Hepatocyte (in vitro differentiated cells): Measurements from ENCODE around the gene MEOX1. TPM values are rescaled to one million over a fixed set of nuclear protein-coding genes. Genes with fewer than 3 reads are reported as not detected.

Experiments used
- DNase-seq: peaks from one replicate; pipeline ENCODE4 v3.0.0-alpha.2; 2016; ENCODE audit warnings: low spot score
- H2AFZ ChIP-seq: fragments of 200-600 bp; sonication (generic); 2 replicates; pipeline ENCODE4 v1.6.0; 2016; ENCODE audit warnings: antibody characterized with exemption, mild to moderate bottlenecking
- H3K27ac ChIP-seq: fragments of 200-600 bp; sonication (generic); 2 replicates; pipeline ENCODE4 v1.5.1; 2016; ENCODE audit warnings: mild to moderate bottlenecking
- H3K27me3 ChIP-seq: fragments of 200-600 bp; sonication (generic); 2 replicates; pipeline ENCODE4 v1.6.1; 2016
- H3K36me3 ChIP-seq: fragments of 200-600 bp; sonication (generic); replicated peaks from 2 replicates; pipeline ENCODE4 v1.5.1; 2016; ENCODE audit warnings: low read depth; ENCODE audit not compliant: insufficient read depth
- H3K4me1 ChIP-seq: fragments of 200-600 bp; sonication (generic); 2 replicates; pipeline ENCODE4 v1.5.1; 2016; ENCODE audit warnings: mild to moderate bottlenecking, moderate library complexity; ENCODE audit not compliant: insufficient read depth
- H3K4me2 ChIP-seq: fragments of 200-600 bp; sonication (generic); 2 replicates; pipeline ENCODE4 v1.6.0; 2016
- H3K4me3 ChIP-seq: fragments of 200-600 bp; sonication (generic); 2 replicates; pipeline ENCODE4 v1.5.1; 2016; ENCODE audit warnings: mild to moderate bottlenecking
- H3K79me2 ChIP-seq: fragments of 200-600 bp; sonication (generic); 2 replicates; pipeline ENCODE4 v1.6.0; 2017; ENCODE audit warnings: mild to moderate bottlenecking
- H3K9me2 ChIP-seq: fragments of 200-600 bp; sonication (generic); replicated peaks from 2 replicates; pipeline ENCODE4 v1.6.0; 2017; ENCODE audit warnings: mild to moderate bottlenecking; ENCODE audit not compliant: insufficient read depth
- H3K9me3 ChIP-seq: fragments of 200-600 bp; sonication (generic); 2 replicates; pipeline ENCODE4 v1.5.1; 2016; ENCODE audit warnings: low read depth, mild to moderate bottlenecking
- H4K20me1 ChIP-seq: fragments of 200-600 bp; sonication (generic); 2 replicates; pipeline ENCODE4 v1.6.0; 2016; ENCODE audit warnings: mild to moderate bottlenecking; ENCODE audit not compliant: insufficient read depth, poor library complexity, severe bottlenecking
- EZH2 ChIP-seq: fragments of 200-600 bp; sonication (generic); IDR thresholded peaks from 2 replicates; pipeline ENCODE4 v1.6.1; 2016; ENCODE audit warnings: antibody characterized with exemption, mild to moderate bottlenecking, borderline replicate concordance
- EZH2phosphoT487 ChIP-seq: fragments of 200-600 bp; sonication (generic); IDR thresholded peaks from one replicate; pipeline ENCODE4 v1.6.1; 2018; ENCODE audit warnings: antibody characterized with exemption, mild to moderate bottlenecking, low read depth, moderate library complexity; ENCODE audit not compliant: unreplicated experiment, severe bottlenecking
- WGBS: methylation state at CpG from one replicate; pipeline ENCODE4 v1.1.6; 2016; ENCODE audit warnings: low lambda C conversion rate; ENCODE audit errors: missing lambda C conversion rate; 5-methylcytosine and 5-hydroxymethylcytosine counted together
- polyA plus RNA-seq: library from polyadenylated mRNA; unstranded; fragments of >200 nt; fragmentation: Nextera tagmentation; extraction: Ambion mirVana; gene quantifications from 2 replicates; pipeline ENCODE4 v1.2.1, GENCODE V29; 2016
- total RNA-seq: library from RNA; depleted of rRNA; stranded (reverse); fragments of >200 nt; gene quantifications from 2 replicates; pipeline ENCODE4 v1.2.3, GENCODE V29; 2014
- TF ChIP-seq, protein P1 (sequence below): fragments of 200-600 bp; sonication (generic); IDR thresholded peaks from 2 replicates; pipeline ENCODE4 v1.5.1; 2016; ENCODE audit warnings: antibody characterized with exemption, mild to moderate bottlenecking; ENCODE audit not compliant: poor library complexity

Gene MEOX1
- total and polyA plus RNA-seq, 2 experiments from 2014 or later: 0.33 to 0.90 TPM

DNA sequence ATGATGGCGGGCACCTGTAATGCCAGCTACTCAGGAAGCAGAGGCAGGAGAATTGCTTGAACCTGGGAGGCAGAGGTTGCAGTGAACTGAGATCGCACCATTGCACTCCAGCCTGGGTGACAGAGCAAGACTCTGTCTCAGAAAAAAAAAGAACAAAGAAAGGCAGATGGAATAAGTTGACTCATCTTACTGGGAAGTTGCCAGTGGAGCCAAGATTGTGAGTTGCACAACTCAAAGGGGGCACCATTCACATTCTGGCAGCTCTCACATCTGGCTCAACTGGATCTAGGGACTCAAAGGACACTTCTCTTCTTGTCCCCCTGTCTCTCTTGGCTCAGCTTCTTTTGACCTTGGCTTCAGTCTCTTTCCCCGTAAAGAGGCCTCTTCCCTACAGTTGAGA, 61.9 kb downstream of the MEOX1 start:
- Histone ChIP-seq H3K36me3 (no peaks in the 10 kb centered on the region), H3K27ac (no peak overlapping the region), H2AFZ (no peak overlapping the region), H3K4me2 (no peak overlapping the region), H3K79me2 (no peaks in the 10 kb centered on the region), H3K4me3 (no peak overlapping the region), H4K20me1 (no peaks in the 10 kb centered on the region), H3K4me1 (peaks cover 8% of the 10 kb centered on the region), H3K27me3 (no peaks in the 10 kb centered on the region), H3K9me3 (no peaks in the 10 kb centered on the region), H3K9me2 (no peaks in the 10 kb centered on the region)
- WGBS: 93% methylated on average over 3 of the region's 3 CpGs
- DNase-seq: peak; percentile 60
- TF ChIP-seq EZH2: no peak
- TF ChIP-seq, protein P1, sequence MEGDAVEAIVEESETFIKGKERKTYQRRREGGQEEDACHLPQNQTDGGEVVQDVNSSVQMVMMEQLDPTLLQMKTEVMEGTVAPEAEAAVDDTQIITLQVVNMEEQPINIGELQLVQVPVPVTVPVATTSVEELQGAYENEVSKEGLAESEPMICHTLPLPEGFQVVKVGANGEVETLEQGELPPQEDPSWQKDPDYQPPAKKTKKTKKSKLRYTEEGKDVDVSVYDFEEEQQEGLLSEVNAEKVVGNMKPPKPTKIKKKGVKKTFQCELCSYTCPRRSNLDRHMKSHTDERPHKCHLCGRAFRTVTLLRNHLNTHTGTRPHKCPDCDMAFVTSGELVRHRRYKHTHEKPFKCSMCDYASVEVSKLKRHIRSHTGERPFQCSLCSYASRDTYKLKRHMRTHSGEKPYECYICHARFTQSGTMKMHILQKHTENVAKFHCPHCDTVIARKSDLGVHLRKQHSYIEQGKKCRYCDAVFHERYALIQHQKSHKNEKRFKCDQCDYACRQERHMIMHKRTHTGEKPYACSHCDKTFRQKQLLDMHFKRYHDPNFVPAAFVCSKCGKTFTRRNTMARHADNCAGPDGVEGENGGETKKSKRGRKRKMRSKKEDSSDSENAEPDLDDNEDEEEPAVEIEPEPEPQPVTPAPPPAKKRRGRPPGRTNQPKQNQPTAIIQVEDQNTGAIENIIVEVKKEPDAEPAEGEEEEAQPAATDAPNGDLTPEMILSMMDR: no peak
- TF ChIP-seq EZH2phosphoT487: no peak

DNA sequence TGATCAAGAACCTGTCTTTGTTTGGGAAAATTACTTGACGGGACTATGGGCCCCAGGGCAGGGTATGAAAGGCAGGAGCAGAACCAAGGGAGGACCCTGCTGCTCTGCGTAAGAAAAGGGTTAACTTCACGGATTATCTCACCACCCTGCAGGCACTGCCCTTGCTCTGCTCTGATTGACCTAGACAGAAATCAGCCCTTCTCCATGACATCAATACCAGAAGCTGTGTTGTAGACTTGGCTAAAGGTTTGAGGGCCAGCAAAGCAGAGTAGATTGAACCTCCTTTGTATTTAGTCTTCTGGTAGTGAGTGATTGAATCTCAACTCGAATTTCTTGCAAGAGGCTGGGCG, 62.7 kb downstream of the MEOX1 start:
- H3K4me2 ChIP-seq: no peak overlapping the region
- H2AFZ ChIP-seq: no peak overlapping the region
- TF ChIP-seq EZH2 (no peak), EZH2phosphoT487 (no peak)
- TF ChIP-seq, protein P1: no peak
- WGBS: 55% methylated on average over 5 of the region's 5 CpGs
- no peaks in the 10 kb centered on the region for H3K27me3 ChIP-seq
- H3K79me2 ChIP-seq: no peaks in the 10 kb centered on the region
- no peaks in the 10 kb centered on the region for H3K9me3 ChIP-seq
- no peak for DNase-seq
- no peak overlapping the region for H3K4me3 ChIP-seq
- no peaks in the 10 kb centered on the region for H3K36me3 ChIP-seq
- H3K27ac ChIP-seq: no peak overlapping the region
- no peaks in the 10 kb centered on the region for H3K9me2 ChIP-seq
- no peaks in the 10 kb centered on the region for H4K20me1 ChIP-seq
- peaks cover 7% of the 10 kb centered on the region for H3K4me1 ChIP-seq

DNA sequence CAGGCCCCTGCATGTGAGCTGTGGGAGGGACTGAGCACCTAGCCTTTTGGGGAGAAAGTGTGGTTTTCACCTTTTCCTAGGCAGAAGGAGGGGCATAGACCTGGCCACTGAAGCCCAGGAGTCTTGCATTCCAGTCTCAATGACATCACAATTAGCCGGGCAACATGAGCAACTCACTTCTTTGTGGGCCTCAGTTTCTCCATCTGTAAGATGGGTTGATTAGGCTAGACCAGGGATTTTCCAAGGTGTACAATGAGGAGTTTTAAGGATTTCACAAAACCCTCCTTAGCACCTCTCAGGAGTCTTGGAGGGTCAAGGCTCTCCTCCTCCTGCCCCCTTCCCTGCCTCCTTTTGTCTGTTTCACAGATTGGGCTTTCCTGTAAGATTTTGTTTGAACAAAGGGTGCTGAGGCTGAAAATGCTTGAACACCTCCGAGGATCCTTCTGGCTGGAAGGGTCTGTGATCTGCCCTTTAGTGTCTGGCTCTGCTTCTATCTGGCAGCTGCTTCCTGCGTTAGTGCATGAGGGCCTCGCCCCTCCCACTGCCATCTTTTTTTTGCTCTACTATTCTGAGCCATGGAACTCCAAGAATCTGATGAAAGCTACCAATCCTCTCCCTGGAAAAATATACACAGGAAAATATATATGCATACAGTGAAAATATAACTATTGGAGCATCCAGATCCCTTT, 63.2 kb downstream of the MEOX1 start:
- H3K27me3 ChIP-seq: no peaks in the 10 kb centered on the region
- no peaks in the 10 kb centered on the region for H3K9me2 ChIP-seq
- H3K79me2 ChIP-seq: no peaks in the 10 kb centered on the region
- no peak overlapping the region for H3K4me2 ChIP-seq
- no peaks in the 10 kb centered on the region for H3K36me3 ChIP-seq
- no peak overlapping the region for H3K27ac ChIP-seq
- DNase-seq: no peak
- no peaks in the 10 kb centered on the region for H3K9me3 ChIP-seq
- peaks cover 4% of the 10 kb centered on the region for H3K4me1 ChIP-seq
- TF ChIP-seq, protein P1: no peak
- WGBS: 62% methylated on average over 4 of the region's 4 CpGs
- no peak overlapping the region for H3K4me3 ChIP-seq
- H2AFZ ChIP-seq: no peak overlapping the region
- no peaks in the 10 kb centered on the region for H4K20me1 ChIP-seq
